GM19193 (cell line): ENCODE results near the gene NOD1.

ENCODE experiments used
- POLR2A ChIP-seq: IDR thresholded peaks from 4 replicates; pipeline ENCODE4 v1.6.1; 2011; ENCODE audit not compliant: insufficient read depth, insufficient read length; ENCODE audit errors: extremely low read depth

The NOD1 gene

DNA sequence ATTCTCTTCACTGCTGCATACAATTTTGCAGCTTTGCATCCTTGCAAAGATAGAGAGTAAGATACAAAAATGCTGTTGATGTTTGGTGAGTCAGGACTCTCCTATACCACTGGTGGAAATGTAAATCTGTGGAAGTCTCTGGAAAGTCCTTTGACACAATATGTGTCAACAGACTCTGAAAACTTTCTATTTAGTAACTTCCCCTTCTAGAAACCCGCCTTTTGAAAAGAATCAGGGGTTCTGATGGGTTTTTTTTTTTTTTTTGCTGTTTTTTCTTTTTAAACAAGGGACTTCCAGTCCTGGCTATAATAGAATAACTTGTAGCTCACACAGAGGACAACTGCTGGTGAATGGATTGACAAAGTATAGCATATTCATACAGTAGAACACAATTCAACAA lies 16.4 kb downstream of the NOD1 start:
- TF ChIP-seq POLR2A, result no peak

DNA sequence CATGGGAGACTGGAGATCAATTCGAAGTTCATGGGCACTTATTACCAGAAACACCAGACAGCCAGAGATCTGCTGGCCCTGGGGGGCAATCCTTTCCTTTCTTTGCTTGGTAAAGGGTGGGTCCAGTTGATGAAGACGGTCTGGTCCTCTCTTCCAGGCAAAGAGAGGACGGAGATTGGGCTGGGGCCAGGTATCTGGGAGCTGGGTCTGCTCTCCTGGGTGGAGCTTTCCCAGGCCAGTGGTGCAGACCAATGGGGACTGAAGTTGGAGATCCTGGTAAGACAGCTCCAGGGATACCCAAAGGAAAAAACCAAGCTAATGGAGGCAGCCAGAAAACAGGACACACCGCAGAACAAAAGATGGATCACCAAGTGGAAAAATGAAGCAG lies 18.3 kb downstream of the NOD1 start:
- no peak for TF ChIP-seq POLR2A

- TF ChIP-seq POLR2A, result no peak
Measured at GRCh38 chr7:30459591-30460245, 18.9 kb downstream of the NOD1 start.

DNA sequence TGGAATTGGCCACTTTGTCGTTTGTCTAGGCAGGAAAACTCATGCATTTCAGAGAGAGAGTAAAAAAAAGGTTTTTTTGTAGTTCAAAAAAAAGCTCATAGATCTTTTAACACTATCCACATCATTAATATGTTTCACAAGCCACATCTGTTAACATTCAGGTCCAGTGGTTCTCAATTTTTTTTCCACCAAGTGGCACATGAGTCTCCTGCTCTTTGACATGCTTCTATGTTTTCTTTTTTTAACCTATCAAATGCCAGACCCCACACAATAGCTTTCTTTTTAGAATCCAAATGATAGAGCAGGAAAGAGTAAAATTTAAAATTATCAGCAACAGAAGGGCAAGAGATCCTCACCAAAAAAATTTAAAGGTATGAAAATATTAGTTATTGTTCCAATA lies 20.3 kb downstream of the NOD1 start:
- TF ChIP-seq POLR2A, result no peak

DNA sequence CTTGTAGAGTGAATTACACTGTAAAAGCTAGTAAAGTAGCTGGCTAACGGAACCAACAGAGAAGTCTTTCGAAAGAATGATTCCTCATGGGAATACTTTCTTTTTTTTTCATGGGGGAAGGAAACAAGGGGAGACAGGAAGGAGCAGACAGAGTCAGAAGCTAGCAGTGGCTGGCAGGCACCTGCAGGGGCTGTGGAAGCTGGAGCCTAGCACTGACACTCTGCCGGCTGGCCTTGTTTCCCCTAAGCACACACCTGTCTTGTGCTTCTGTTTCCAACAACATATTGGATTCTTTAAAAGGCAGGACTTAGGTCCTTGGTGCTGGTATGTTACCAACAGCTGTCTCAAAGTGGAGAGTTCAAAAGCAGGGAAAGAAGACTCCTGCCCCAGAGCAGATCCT lies 24.7 kb downstream of the NOD1 start:
- no peak for TF ChIP-seq POLR2A

GRCh38 chr7:30453016-30453415 lies 25.6 kb downstream of the NOD1 start:
- no peak for TF ChIP-seq POLR2A

DNA sequence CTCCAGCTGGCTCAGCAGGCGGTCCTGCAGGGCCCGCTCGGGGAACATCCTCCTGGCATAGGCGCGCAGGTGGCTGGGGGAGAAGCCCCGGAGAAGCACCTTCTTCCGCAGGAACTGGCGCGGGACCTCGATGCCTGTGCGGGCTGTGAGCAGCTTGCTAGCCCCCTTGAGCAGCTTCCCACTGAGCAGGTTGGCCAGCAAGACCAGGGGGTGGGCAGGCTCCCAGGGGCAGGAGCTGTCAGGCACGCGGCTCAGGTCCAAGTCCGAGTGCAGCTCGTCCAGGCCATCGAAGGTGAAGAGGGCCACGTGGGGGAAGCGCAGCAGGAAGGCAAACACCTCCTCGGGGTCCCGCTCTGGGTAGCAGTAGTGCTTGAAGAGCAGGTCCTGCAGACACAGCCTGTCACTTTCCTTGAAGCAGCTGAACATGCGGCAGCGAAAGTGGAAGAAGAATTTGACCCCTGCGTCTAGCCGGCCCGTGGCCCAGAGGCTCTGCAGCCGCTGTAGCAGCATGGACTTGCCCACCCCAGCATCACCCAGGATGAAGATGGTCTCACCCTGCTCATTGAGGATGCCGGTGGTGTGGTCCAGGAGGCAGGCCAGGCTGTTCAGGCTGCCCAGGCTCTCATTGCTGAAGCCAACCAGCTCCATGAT lies 26.2 kb downstream of the NOD1 start:
- TF ChIP-seq POLR2A, result no peak

GRCh38 chr7:30451539-30452279 lies 26.9 kb downstream of the NOD1 start:
- TF ChIP-seq POLR2A, result no peak

- no peak for TF ChIP-seq POLR2A
Measured at GRCh38 chr7:30450983-30451497, 27.5 kb downstream of the NOD1 start.

DNA sequence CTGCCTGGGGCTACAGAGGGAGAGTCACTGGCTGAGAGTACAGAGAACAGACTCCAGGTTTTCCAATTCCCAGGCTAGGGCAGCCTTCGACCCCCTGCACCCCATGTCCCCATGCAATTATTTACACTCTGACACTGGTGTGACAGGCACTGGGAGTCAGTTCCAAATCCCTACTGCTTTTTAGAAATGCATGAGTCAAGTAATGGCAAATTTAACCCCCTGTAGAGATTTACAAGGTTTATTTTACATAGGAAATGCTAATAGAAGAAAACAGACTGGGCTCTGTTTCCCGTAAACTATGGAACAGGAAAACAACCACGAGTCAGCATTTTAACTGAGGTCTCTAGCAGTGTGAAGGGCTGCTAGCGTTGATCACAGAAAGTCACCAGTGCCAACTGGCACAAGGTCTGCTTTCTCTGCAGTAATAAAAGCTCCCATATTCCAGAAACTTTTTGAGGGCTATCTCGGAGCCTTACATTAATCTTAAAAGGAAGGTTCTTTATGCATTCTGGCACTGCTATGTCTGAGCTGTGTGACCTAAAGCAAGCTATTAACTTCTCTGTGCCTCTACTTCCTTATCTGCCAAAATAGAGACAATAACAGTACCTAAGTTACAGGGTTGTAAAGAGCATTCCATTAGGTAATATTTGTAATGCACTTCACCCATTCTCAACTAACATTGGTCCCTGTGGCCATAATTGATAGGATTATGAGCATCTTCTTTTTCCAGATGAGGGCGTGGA lies 28.2 kb downstream of the NOD1 start:
- TF ChIP-seq POLR2A, result no peak

GRCh38 chr7:30448461-30449189 lies 30.0 kb downstream of the NOD1 start:
- TF ChIP-seq POLR2A, result no peak

- no peak for TF ChIP-seq POLR2A
Measured at GRCh38 chr7:30447466-30447865, 31.1 kb downstream of the NOD1 start.

DNA sequence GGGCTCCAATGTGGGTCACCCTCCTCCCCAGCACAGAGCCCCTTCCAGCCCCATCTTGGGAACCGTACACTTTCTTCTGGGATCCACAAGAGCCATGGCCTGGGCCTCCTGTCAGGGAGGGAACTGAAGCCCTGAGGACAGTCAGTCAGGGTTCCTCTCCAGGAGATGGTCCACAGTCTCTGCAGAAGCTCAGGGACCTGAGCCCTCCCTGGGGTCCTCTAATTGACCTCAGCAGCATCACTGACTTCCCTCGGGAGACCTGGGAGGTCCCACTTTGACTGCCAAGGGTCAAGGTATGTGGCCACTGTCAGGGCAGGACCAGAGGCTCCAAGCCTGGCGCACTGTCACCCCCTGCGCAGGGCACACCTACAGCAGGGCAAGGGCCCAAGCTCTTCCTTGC lies 32.3 kb downstream of the NOD1 start:
- no peak for TF ChIP-seq POLR2A

DNA sequence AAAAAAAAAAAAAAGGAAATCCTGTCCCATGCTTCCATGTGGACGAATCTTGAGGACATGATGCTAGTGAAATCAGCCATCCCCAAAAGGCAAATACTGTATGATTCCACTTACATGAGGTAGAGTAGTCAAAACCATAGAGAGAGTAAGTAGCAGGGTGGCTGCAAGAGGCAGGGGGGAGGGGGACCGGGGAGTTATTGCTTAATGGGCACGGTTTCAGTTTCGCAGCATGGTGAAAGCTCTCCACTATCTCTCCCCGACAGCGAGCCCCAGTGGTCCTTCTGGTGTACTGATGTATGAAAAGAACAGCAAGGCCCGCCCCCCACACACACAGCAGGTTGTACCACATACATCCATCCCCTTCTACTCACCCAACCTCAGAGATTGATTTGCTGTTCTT lies 32.8 kb downstream of the NOD1 start:
- TF ChIP-seq POLR2A, result no peak
